Stimulated activated CD4-positive, alpha-beta T cell treated with anti-CD3 and anti-CD28 coated beads, Interleukin-12 subunit alpha, Interleukin-12 subunit beta, amount 100 ng/mL, for 24 hours (primary cell): Measurements from ENCODE around the gene EHF.

Source experiments
- DNase-seq, 2 experiments: peaks; one replicate each; pipeline ENCODE4 v3.0.0-alpha.2; 2020; ENCODE audit warnings: low read depth in 2 of 2

EHF gene

GRCh38 chr11:34602245-34602644, 18.6 kb upstream of the EHF start:
- no peak for DNase-seq

GRCh38 chr11:34603129-34604001, 17.5 kb upstream of the EHF start:
- DNase-seq, result no peak

GRCh38 chr11:34604145-34604544, 16.7 kb upstream of the EHF start:
- no peak for DNase-seq

- DNase-seq, result no peak
Measured at GRCh38 chr11:34604911-34605310, 16.0 kb upstream of the EHF start.

- no peak for DNase-seq
Measured at GRCh38 chr11:34605481-34606325, 15.2 kb upstream of the EHF start.

- no peak for DNase-seq
Measured at GRCh38 chr11:34606326-34607120, 14.4 kb upstream of the EHF start.

GRCh38 chr11:34609187-34609751, 11.6 kb upstream of the EHF start:
- no peak for DNase-seq

- no peak for DNase-seq
Measured at GRCh38 chr11:34609850-34610249, 11.0 kb upstream of the EHF start.

- no peak for DNase-seq
Measured at GRCh38 chr11:34610324-34611041, 10.4 kb upstream of the EHF start.

- DNase-seq, result no peak
Measured at GRCh38 chr11:34613015-34613414, 7.9 kb upstream of the EHF start.

GRCh38 chr11:34613552-34614056, 7.3 kb upstream of the EHF start:
- no peak for DNase-seq

GRCh38 chr11:34614344-34615104, 6.4 kb upstream of the EHF start:
- DNase-seq, result no peak

GRCh38 chr11:34616086-34616485, 4.8 kb upstream of the EHF start:
- no peak for DNase-seq

GRCh38 chr11:34616830-34617504, 3.9 kb upstream of the EHF start:
- DNase-seq, result no peak

- no peak for DNase-seq
Measured at GRCh38 chr11:34618406-34618805, 2.5 kb upstream of the EHF start.

GRCh38 chr11:34619062-34619516, 1.8 kb upstream of the EHF start:
- no peak for DNase-seq

GRCh38 chr11:34620202-34620601, 691 bp upstream of the EHF start:
- no peak for DNase-seq

GRCh38 chr11:34621876-34622275, 983 bp downstream of the EHF start:
- no peak for DNase-seq

- DNase-seq, result no peak
Measured at GRCh38 chr11:34623463-34623862, 2.6 kb downstream of the EHF start.
